ENCODE measurements around the gene STK16.
A peak's percentile ranks its signal among the peaks of the same experiment; 100 is the strongest.

STK16 gene

GRCh38 chr2:219207134-219207883 is 38.0 kb upstream of the STK16 start:
- H3K36me3 ChIP-seq (ENCODE audit: control insufficient read depth in 1 of 2, insufficient read depth in 2 of 2, low read length in 2 of 2), result peaks cover 7 to 34% of the 10 kb centered on the region in 2 donors
- H3K4me3 ChIP-seq (ENCODE audit: low read depth in 1 of 2, low read length in 2 of 2), result peak overlapping the region; percentile 61 to 65
- no peaks in the 10 kb centered on the region for H3K9me3 ChIP-seq (ENCODE audit: control insufficient read depth in 1 of 2, low read length in 2 of 2)
- H3K4me1 ChIP-seq (ENCODE audit: control insufficient read depth in 1 of 2, insufficient read depth in 2 of 2, low read length in 2 of 2), result peaks cover 12 to 15% of the 10 kb centered on the region in 2 donors
- H3K27ac ChIP-seq (ENCODE audit: low read length), result peak overlapping the region; percentile 7
- no peaks in the 10 kb centered on the region for H3K27me3 ChIP-seq (ENCODE audit: low read depth, low read length)

- no peak overlapping the region for H3K27ac ChIP-seq (ENCODE audit: low read length)
- no peaks in the 10 kb centered on the region for H3K27me3 ChIP-seq (ENCODE audit: low read depth, low read length)
- H3K9me3 ChIP-seq (ENCODE audit: control insufficient read depth in 1 of 2, low read length in 2 of 2), result no peaks in the 10 kb centered on the region
- H3K4me1 ChIP-seq (ENCODE audit: control insufficient read depth in 1 of 2, insufficient read depth in 2 of 2, low read length in 2 of 2), result peaks cover 12 to 15% of the 10 kb centered on the region in 2 donors
- H3K36me3 ChIP-seq (ENCODE audit: control insufficient read depth in 1 of 2, insufficient read depth in 2 of 2, low read length in 2 of 2), result peaks cover 7 to 42% of the 10 kb centered on the region in 2 donors
- H3K4me3 ChIP-seq (ENCODE audit: low read depth in 1 of 2, low read length in 2 of 2), result peak overlapping the region in 1 of 2 donors; percentile 65
These were observed 37.2 kb upstream of the STK16 start for GRCh38 chr2:219207884-219208740.

GRCh38 chr2:219209236-219210195 is 35.8 kb upstream of the STK16 start:
- Histone ChIP-seq H3K4me1 (ENCODE audit: control insufficient read depth in 1 of 2, insufficient read depth in 2 of 2, low read length in 2 of 2) (peaks cover 12 to 15% of the 10 kb centered on the region in 2 donors), H3K27me3 (ENCODE audit: low read depth, low read length) (no peaks in the 10 kb centered on the region), H3K4me3 (ENCODE audit: low read depth in 1 of 2, low read length in 2 of 2) (no peak overlapping the region), H3K9me3 (ENCODE audit: control insufficient read depth in 1 of 2, low read length in 2 of 2) (no peaks in the 10 kb centered on the region), H3K36me3 (ENCODE audit: control insufficient read depth in 1 of 2, insufficient read depth in 2 of 2, low read length in 2 of 2) (peaks cover 15 to 56% of the 10 kb centered on the region in 2 donors), H3K27ac (ENCODE audit: low read length) (no peak overlapping the region)

- no peaks in the 10 kb centered on the region for H3K27me3 ChIP-seq (ENCODE audit: low read depth, low read length)
- H3K4me3 ChIP-seq (ENCODE audit: low read depth in 1 of 2, low read length in 2 of 2), result no peak overlapping the region
- H3K4me1 ChIP-seq (ENCODE audit: control insufficient read depth in 1 of 2, insufficient read depth in 2 of 2, low read length in 2 of 2), result peaks cover 12 to 15% of the 10 kb centered on the region in 2 donors
- no peak overlapping the region for H3K27ac ChIP-seq (ENCODE audit: low read length)
- H3K36me3 ChIP-seq (ENCODE audit: control insufficient read depth in 1 of 2, insufficient read depth in 2 of 2, low read length in 2 of 2), result peaks cover 15 to 62% of the 10 kb centered on the region in 2 donors
- H3K9me3 ChIP-seq (ENCODE audit: control insufficient read depth in 1 of 2, low read length in 2 of 2), result no peaks in the 10 kb centered on the region
These were observed 34.9 kb upstream of the STK16 start for GRCh38 chr2:219210196-219210885.

DNA sequence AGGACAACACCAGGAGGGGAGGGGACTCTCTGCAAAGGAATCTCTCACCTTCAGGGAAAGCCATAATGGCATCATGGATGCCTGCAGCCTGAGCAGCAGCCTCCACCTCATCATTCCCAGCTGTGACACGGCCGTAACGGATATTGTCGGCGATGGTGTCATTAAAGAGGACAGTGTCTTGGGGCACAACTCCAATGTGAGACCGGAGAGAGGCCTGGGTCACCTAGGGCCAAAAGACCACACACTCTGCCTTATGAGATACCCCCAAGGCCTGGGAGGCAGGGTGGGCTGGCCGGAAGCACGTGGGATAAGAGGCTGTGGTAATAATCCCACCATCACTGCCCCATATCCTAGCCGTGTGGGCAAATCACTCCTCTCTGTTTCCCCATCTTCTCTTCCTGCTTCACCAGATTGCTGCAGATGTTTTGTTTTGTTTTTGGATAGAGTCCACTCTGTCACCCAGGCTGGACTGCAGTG is 34.4 kb upstream of the STK16 start:
- H3K36me3 ChIP-seq (ENCODE audit: control insufficient read depth in 1 of 2, insufficient read depth in 2 of 2, low read length in 2 of 2), result peaks cover 15 to 68% of the 10 kb centered on the region in 2 donors
- H3K9me3 ChIP-seq (ENCODE audit: control insufficient read depth in 1 of 2, low read length in 2 of 2), result no peaks in the 10 kb centered on the region
- H3K4me3 ChIP-seq (ENCODE audit: low read depth in 1 of 2, low read length in 2 of 2), result no peak overlapping the region
- no peak overlapping the region for H3K27ac ChIP-seq (ENCODE audit: low read length)
- H3K4me1 ChIP-seq (ENCODE audit: control insufficient read depth in 1 of 2, insufficient read depth in 2 of 2, low read length in 2 of 2), result peaks cover 12 to 15% of the 10 kb centered on the region in 2 donors
- H3K27me3 ChIP-seq (ENCODE audit: low read depth, low read length), result no peaks in the 10 kb centered on the region

DNA sequence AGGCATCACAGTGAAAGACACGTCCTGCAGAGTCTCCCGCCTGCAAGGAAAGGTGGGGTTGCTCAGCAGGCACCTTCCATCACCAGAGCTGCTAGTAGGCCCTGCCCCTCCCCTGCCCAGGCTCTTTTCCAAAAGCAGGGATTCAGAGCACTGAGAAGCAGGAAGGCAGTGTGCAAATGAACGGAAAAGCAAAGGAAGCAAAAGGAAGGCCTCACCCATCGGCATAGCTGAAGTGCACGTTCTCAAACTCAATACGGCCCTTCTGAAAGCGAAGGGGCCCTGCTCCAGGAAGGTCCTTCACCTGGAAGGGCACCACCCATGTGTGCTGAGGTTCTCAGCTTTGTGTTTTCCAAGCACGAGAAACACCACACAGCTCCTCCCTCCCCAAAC is 32.3 kb upstream of the STK16 start:
- Histone ChIP-seq H3K9me3 (ENCODE audit: control insufficient read depth in 1 of 2, low read length in 2 of 2) (no peaks in the 10 kb centered on the region), H3K36me3 (ENCODE audit: control insufficient read depth in 1 of 2, insufficient read depth in 2 of 2, low read length in 2 of 2) (peaks cover 20 to 77% of the 10 kb centered on the region in 2 donors), H3K27ac (ENCODE audit: low read length) (no peak overlapping the region), H3K27me3 (ENCODE audit: low read depth, low read length) (no peaks in the 10 kb centered on the region), H3K4me1 (ENCODE audit: control insufficient read depth in 1 of 2, insufficient read depth in 2 of 2, low read length in 2 of 2) (peaks cover 3 to 18% of the 10 kb centered on the region in 2 donors), H3K4me3 (ENCODE audit: low read depth in 1 of 2, low read length in 2 of 2) (no peak overlapping the region)

GRCh38 chr2:219213486-219214071 is 31.7 kb upstream of the STK16 start:
- peaks cover 0 to 19% of the 10 kb centered on the region in 2 donors for H3K4me1 ChIP-seq (ENCODE audit: control insufficient read depth in 1 of 2, insufficient read depth in 2 of 2, low read length in 2 of 2)
- no peaks in the 10 kb centered on the region for H3K27me3 ChIP-seq (ENCODE audit: low read depth, low read length)

DNA sequence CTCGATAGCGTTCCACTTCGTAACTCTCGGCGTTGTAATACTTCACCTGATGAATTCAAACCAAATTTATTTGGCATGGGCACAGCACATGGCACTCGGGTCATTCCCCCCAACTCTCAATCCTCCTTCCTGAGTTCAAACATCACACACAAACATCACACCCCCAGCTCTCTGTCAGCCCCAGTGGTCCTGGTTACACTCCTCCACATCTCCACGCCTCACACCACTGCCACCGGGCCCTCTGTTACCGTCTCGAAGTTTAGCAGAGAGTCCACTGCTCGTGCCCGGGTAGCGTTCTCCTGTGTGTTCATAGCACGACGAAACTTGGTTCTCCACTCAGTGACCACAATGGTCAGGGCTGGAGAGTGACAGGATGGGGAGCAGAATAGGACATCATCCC is 31.1 kb upstream of the STK16 start:
- no peaks in the 10 kb centered on the region for H3K9me3 ChIP-seq (ENCODE audit: control insufficient read depth in 1 of 2, low read length in 2 of 2)
- no peak overlapping the region for H3K27ac ChIP-seq (ENCODE audit: low read length)
- H3K4me1 ChIP-seq (ENCODE audit: control insufficient read depth in 1 of 2, insufficient read depth in 2 of 2, low read length in 2 of 2), result peaks cover 1 to 22% of the 10 kb centered on the region in 2 donors
- H3K4me3 ChIP-seq (ENCODE audit: low read depth in 1 of 2, low read length in 2 of 2), result no peak overlapping the region
- H3K27me3 ChIP-seq (ENCODE audit: low read depth, low read length), result no peaks in the 10 kb centered on the region
- peaks cover 15 to 72% of the 10 kb centered on the region in 2 donors for H3K36me3 ChIP-seq (ENCODE audit: control insufficient read depth in 1 of 2, insufficient read depth in 2 of 2, low read length in 2 of 2)

More at GRCh38 chr2:219213486-219214071, 31.7 kb upstream of the STK16 start:
- Histone ChIP-seq H3K9me3 (ENCODE audit: control insufficient read depth in 1 of 2, low read length in 2 of 2) (no peaks in the 10 kb centered on the region), H3K27ac (ENCODE audit: low read length) (no peak overlapping the region), H3K36me3 (ENCODE audit: control insufficient read depth in 1 of 2, insufficient read depth in 2 of 2, low read length in 2 of 2) (peaks cover 20 to 77% of the 10 kb centered on the region in 2 donors), H3K4me3 (ENCODE audit: low read depth in 1 of 2, low read length in 2 of 2) (no peak overlapping the region)

DNA sequence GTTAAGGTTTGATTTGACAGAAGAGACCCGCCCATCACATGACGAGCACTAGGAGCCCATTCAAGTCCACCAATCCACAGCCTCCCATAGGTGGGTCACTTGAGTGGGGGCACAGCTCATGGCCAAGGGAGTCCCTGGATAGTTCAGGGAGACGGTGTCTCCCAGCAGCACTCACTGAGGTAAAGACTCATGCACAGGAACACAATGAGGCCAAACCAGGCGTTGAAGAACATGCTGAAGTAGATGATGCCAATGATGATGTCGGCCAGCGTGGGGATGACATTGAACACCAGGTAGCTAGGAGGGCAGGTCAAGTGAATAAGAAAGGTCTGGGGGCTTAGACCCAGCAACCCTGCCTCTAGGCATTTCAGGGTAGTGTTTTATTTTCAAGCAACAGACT is 30.5 kb upstream of the STK16 start:
- H3K4me1 ChIP-seq (ENCODE audit: control insufficient read depth in 1 of 2, insufficient read depth in 2 of 2, low read length in 2 of 2), result peaks cover 7 to 29% of the 10 kb centered on the region in 2 donors
- no peak overlapping the region for H3K4me3 ChIP-seq (ENCODE audit: low read depth in 1 of 2, low read length in 2 of 2)
- H3K27me3 ChIP-seq (ENCODE audit: low read depth, low read length), result no peaks in the 10 kb centered on the region
- no peak overlapping the region for H3K27ac ChIP-seq (ENCODE audit: low read length)
- H3K36me3 ChIP-seq (ENCODE audit: control insufficient read depth in 1 of 2, insufficient read depth in 2 of 2, low read length in 2 of 2), result peaks cover 13 to 68% of the 10 kb centered on the region in 2 donors
- H3K9me3 ChIP-seq (ENCODE audit: control insufficient read depth in 1 of 2, low read length in 2 of 2), result no peaks in the 10 kb centered on the region
